ENCODE data around the gene NBPF15.
"Not testable (repeated sequence)": the region's sequence is repeated elsewhere in the genome, so short reads cannot be mapped to it uniquely, and the experiment has no call there.

NBPF15 gene

GRCh38 chr1:144412491-144413403 is 48.7 kb downstream of the NBPF15 start:
- H3K4me1 ChIP-seq (ENCODE audit: insufficient read depth, low read length, poor library complexity, severe bottlenecking); H2AFZ ChIP-seq (ENCODE audit: low read length); H3K4me3 ChIP-seq (ENCODE audit: low read length, poor library complexity, severe bottlenecking); H4K20me1 ChIP-seq (ENCODE audit: insufficient read depth, low read length, poor library complexity, severe bottlenecking); H3K79me2 ChIP-seq (ENCODE audit: insufficient read depth, low read length); H3K27me3 ChIP-seq (ENCODE audit: insufficient read depth, low read length, poor library complexity, severe bottlenecking); H3K9me3 ChIP-seq (ENCODE audit: insufficient read depth, low read depth, low read length); H3K9ac ChIP-seq (ENCODE audit: low read depth, low read length, poor library complexity, severe bottlenecking); H3K4me2 ChIP-seq (ENCODE audit: low read depth, low read length, poor library complexity, severe bottlenecking); H3K9me2 ChIP-seq (replicated peaks; ENCODE audit: low read depth, low read length); H3K36me3 ChIP-seq (ENCODE audit: insufficient read depth, low read length); H3F3A ChIP-seq (ENCODE audit: low read depth): not testable (repeated sequence)

- H3K4me2 ChIP-seq (ENCODE audit: low read depth, low read length, poor library complexity, severe bottlenecking); H2AFZ ChIP-seq (ENCODE audit: low read length); H3K27me3 ChIP-seq (ENCODE audit: insufficient read depth, low read length, poor library complexity, severe bottlenecking); H3K4me3 ChIP-seq (ENCODE audit: low read length, poor library complexity, severe bottlenecking); H3F3A ChIP-seq (ENCODE audit: low read depth); H3K36me3 ChIP-seq (ENCODE audit: insufficient read depth, low read length); H3K9ac ChIP-seq (ENCODE audit: low read depth, low read length, poor library complexity, severe bottlenecking); H3K9me3 ChIP-seq (ENCODE audit: insufficient read depth, low read depth, low read length); H3K4me1 ChIP-seq (ENCODE audit: insufficient read depth, low read length, poor library complexity, severe bottlenecking); H3K79me2 ChIP-seq (ENCODE audit: insufficient read depth, low read length); H4K20me1 ChIP-seq (ENCODE audit: insufficient read depth, low read length, poor library complexity, severe bottlenecking); H3K9me2 ChIP-seq (replicated peaks; ENCODE audit: low read depth, low read length): not testable (repeated sequence)
Observed at GRCh38 chr1:144412068-144412471, 49.4 kb downstream of the NBPF15 start.

GRCh38 chr1:144402807-144403206 is 58.7 kb downstream of the NBPF15 start:
- H3K4me1 ChIP-seq (ENCODE audit: insufficient read depth, low read length, poor library complexity, severe bottlenecking); H4K20me1 ChIP-seq (ENCODE audit: insufficient read depth, low read length, poor library complexity, severe bottlenecking); H3K27me3 ChIP-seq (ENCODE audit: insufficient read depth, low read length, poor library complexity, severe bottlenecking); H3K9me3 ChIP-seq (ENCODE audit: insufficient read depth, low read depth, low read length); H2AFZ ChIP-seq (ENCODE audit: low read length); H3K36me3 ChIP-seq (ENCODE audit: insufficient read depth, low read length); H3F3A ChIP-seq (ENCODE audit: low read depth); H3K9me2 ChIP-seq (replicated peaks; ENCODE audit: low read depth, low read length); H3K79me2 ChIP-seq (ENCODE audit: insufficient read depth, low read length); H3K9ac ChIP-seq (ENCODE audit: low read depth, low read length, poor library complexity, severe bottlenecking); H3K4me2 ChIP-seq (ENCODE audit: low read depth, low read length, poor library complexity, severe bottlenecking); H3K4me3 ChIP-seq (ENCODE audit: low read length, poor library complexity, severe bottlenecking): not testable (repeated sequence)

- not testable (repeated sequence) for H3K4me2 ChIP-seq (ENCODE audit: low read depth, low read length, poor library complexity, severe bottlenecking); H3K79me2 ChIP-seq (ENCODE audit: insufficient read depth, low read length); H3K9me2 ChIP-seq (replicated peaks; ENCODE audit: low read depth, low read length); H4K20me1 ChIP-seq (ENCODE audit: insufficient read depth, low read length, poor library complexity, severe bottlenecking); H3K36me3 ChIP-seq (ENCODE audit: insufficient read depth, low read length); H3K4me3 ChIP-seq (ENCODE audit: low read length, poor library complexity, severe bottlenecking); H3F3A ChIP-seq (ENCODE audit: low read depth); H2AFZ ChIP-seq (ENCODE audit: low read length); H3K9ac ChIP-seq (ENCODE audit: low read depth, low read length, poor library complexity, severe bottlenecking); H3K27me3 ChIP-seq (ENCODE audit: insufficient read depth, low read length, poor library complexity, severe bottlenecking); H3K9me3 ChIP-seq (ENCODE audit: insufficient read depth, low read depth, low read length); H3K4me1 ChIP-seq (ENCODE audit: insufficient read depth, low read length, poor library complexity, severe bottlenecking)
Observed at GRCh38 chr1:144371651-144372050, 89.8 kb downstream of the NBPF15 start.

Measured in Loucy (cell line).